Measurements from ENCODE around the gene DGCR6. TPM values are rescaled to one million over a fixed set of nuclear protein-coding genes. Genes with fewer than 3 reads are reported as not detected.
"Not testable (repeated sequence)": the region's sequence is repeated elsewhere in the genome, so short reads cannot be mapped to it uniquely, and the experiment has no call there.

The DGCR6 gene
- polyA plus RNA-seq, 4 donors: 5.1 to 10.7 (median 6.3) TPM

GRCh38 chr22:18929459-18929858 lies 23.3 kb downstream of the DGCR6 start:
- DNase-seq (ENCODE audit: low read depth in 4 of 4, low spot score in 3 of 4): no peak

- DNase-seq (ENCODE audit: low read depth in 4 of 4, low spot score in 3 of 4): no peak
These were observed 26.0 kb downstream of the DGCR6 start for GRCh38 chr22:18931905-18932652.

GRCh38 chr22:18933914-18934313 lies 27.8 kb downstream of the DGCR6 start:
- DNase-seq (ENCODE audit: low read depth in 4 of 4, low spot score in 3 of 4): no peak

GRCh38 chr22:18934688-18935087 lies 28.6 kb downstream of the DGCR6 start:
- not testable (repeated sequence) for DNase-seq (ENCODE audit: low read depth in 4 of 4, low spot score in 3 of 4)

GRCh38 chr22:18935889-18936529 lies 29.9 kb downstream of the DGCR6 start, which contains the start of gene PRODH:
TSS of gene PRODH (minus strand) at chr22:18936293. CDS start at chr22:18936287, 6 bp downstream.
- no peak for DNase-seq (ENCODE audit: low read depth in 4 of 4, low spot score in 3 of 4)

GRCh38 chr22:18938691-18939090 lies 32.6 kb downstream of the DGCR6 start:
- not testable (repeated sequence) for DNase-seq (ENCODE audit: low read depth in 4 of 4, low spot score in 3 of 4)

- DNase-seq (ENCODE audit: low read depth in 4 of 4, low spot score in 3 of 4): not testable (repeated sequence)
These were observed 41.0 kb downstream of the DGCR6 start for GRCh38 chr22:18947105-18947504.

- DNase-seq (ENCODE audit: low read depth in 4 of 4, low spot score in 3 of 4): no peak
These were observed 41.8 kb downstream of the DGCR6 start for GRCh38 chr22:18947905-18948304.

- DNase-seq (ENCODE audit: low read depth in 4 of 4, low spot score in 3 of 4): no peak
These were observed 44.0 kb downstream of the DGCR6 start for GRCh38 chr22:18950141-18950540.

- DNase-seq (ENCODE audit: low read depth in 4 of 4, low spot score in 3 of 4): no peak
These were observed 45.9 kb downstream of the DGCR6 start for GRCh38 chr22:18952022-18952421.

GRCh38 chr22:18953128-18953527 lies 47.0 kb downstream of the DGCR6 start:
- not testable (repeated sequence) for DNase-seq (ENCODE audit: low read depth in 4 of 4, low spot score in 3 of 4)

- peak in 1 of 4 donors; percentile 34 for DNase-seq (ENCODE audit: low read depth in 4 of 4, low spot score in 3 of 4)
These were observed 48.3 kb downstream of the DGCR6 start for GRCh38 chr22:18954303-18954989.

- no peak for DNase-seq (ENCODE audit: low read depth in 4 of 4, low spot score in 3 of 4)
These were observed 49.0 kb downstream of the DGCR6 start for GRCh38 chr22:18954990-18955571.

- DNase-seq (ENCODE audit: low read depth in 4 of 4, low spot score in 3 of 4): no peak
These were observed 49.6 kb downstream of the DGCR6 start for GRCh38 chr22:18955696-18956095.

GRCh38 chr22:18956121-18956895 lies 50.2 kb downstream of the DGCR6 start:
- DNase-seq (ENCODE audit: low read depth in 4 of 4, low spot score in 3 of 4): not testable (repeated sequence)

- not testable (repeated sequence) for DNase-seq (ENCODE audit: low read depth in 4 of 4, low spot score in 3 of 4)
These were observed 50.8 kb downstream of the DGCR6 start for GRCh38 chr22:18956956-18957355.

GRCh38 chr22:18957621-18958320 lies 51.7 kb downstream of the DGCR6 start:
- not testable (repeated sequence) for DNase-seq (ENCODE audit: low read depth in 4 of 4, low spot score in 3 of 4)

GRCh38 chr22:18958321-18958705 lies 52.2 kb downstream of the DGCR6 start:
- DNase-seq (ENCODE audit: low read depth in 4 of 4, low spot score in 3 of 4): not testable (repeated sequence)

- DNase-seq (ENCODE audit: low read depth in 4 of 4, low spot score in 3 of 4): not testable (repeated sequence)
These were observed 52.6 kb downstream of the DGCR6 start for GRCh38 chr22:18958738-18959137.

GRCh38 chr22:18959266-18959665 lies 53.1 kb downstream of the DGCR6 start:
- not testable (repeated sequence) for DNase-seq (ENCODE audit: low read depth in 4 of 4, low spot score in 3 of 4)
